OCI-LY1 (cell line): ENCODE measurements around the gene PCP2.

ENCODE experiments used
- CTCF ChIP-seq: fragments of 200-600 bp; sonication (generic), shearing (Covaris generic); IDR thresholded peaks from 2 replicates; pipeline ENCODE4 v1.5.1; 2017; ENCODE audit warnings: mild to moderate bottlenecking, antibody characterized with exemption, low read length, moderate library complexity, mixed read lengths
- EZH2 ChIP-seq: fragments of 200-600 bp; sonication (generic), shearing (Covaris generic); IDR thresholded peaks from 2 replicates; pipeline ENCODE4 v1.8.0; 2017; ENCODE audit warnings: borderline replicate concordance, mixed run types, mild to moderate bottlenecking, antibody characterized with exemption, low read length, moderate library complexity, mixed read lengths

- TF ChIP-seq CTCF (no peak), EZH2 (no peak)
Observed at GRCh38 chr19:7644550-7644877, 11.0 kb upstream of the PCP2 start.
